ENCODE measurements around the gene PAK5. TPM values are rescaled to one million over a fixed set of nuclear protein-coding genes. Genes with fewer than 3 reads are reported as not detected.

Gene PAK5
- total and polyA plus RNA-seq, 4 donors, result 0.02 to 0.17 (median 0.04) TPM; not detected in 1

DNA sequence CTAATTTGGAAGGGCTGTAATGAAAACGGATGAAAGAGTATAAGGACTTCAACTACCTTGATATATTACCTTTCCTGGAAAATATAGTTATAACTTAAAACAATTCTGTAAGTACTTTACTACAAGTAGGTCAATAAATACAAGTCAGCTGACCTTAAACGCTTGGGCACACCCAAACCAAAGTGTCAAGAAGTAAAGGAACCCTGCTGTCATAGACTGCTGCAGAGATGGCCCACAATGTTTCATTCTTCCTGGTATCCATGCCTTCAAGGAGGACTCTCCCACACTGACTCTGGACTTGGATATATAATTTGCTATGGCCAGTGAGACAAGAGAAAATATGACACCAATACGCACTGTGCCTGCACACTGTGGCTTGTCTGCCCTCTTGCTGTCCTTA is 192.5 kb downstream of the PAK5 start:
- Histone ChIP-seq H3K4me3 (ENCODE audit: low read depth in 1 of 3, low read length in 3 of 3) (no peak overlapping the region), H3K4me1 (ENCODE audit: control insufficient read depth in 4 of 4, insufficient read depth in 4 of 4, low read length in 3 of 4) (no peaks in the 10 kb centered on the region), H3K9ac (ENCODE audit: low read depth in 1 of 2, low read length in 2 of 2) (no peak overlapping the region), H3K27ac (ENCODE audit: low read depth in 1 of 2, low read length in 2 of 2) (no peak overlapping the region), H3K36me3 (ENCODE audit: control insufficient read depth in 4 of 4, insufficient read depth in 3 of 4, low read depth in 1 of 4, low read length in 3 of 4) (no peaks in the 10 kb centered on the region), H3K9me3 (ENCODE audit: control insufficient read depth in 4 of 4, low read length in 3 of 4) (peaks cover 0 to 1% (median 0%) of the 10 kb centered on the region in 4 donors), H3K27me3 (ENCODE audit: control insufficient read depth in 4 of 4, insufficient read depth in 4 of 4, low read length in 3 of 4) (no peaks in the 10 kb centered on the region)
- no peak for DNase-seq (ENCODE audit: low spot score)
- WGBS, result 67% methylated on average over 3 of the region's 3 CpGs
- TF ChIP-seq RAD21 (IDR thresholded peaks at IDR 0.05) (no peak), TAF1 (conservative IDR thresholded peaks at IDR 0.05) (no peak), NR2F2 (IDR thresholded peaks at IDR 0.05) (no peak), FOXA2 (IDR thresholded peaks at IDR 0.05) (no peak), RXRA (IDR thresholded peaks at IDR 0.05) (no peak), SP1 (IDR thresholded peaks at IDR 0.05) (no peak), JUND (IDR thresholded peaks at IDR 0.05) (no peak), YY1 (IDR thresholded peaks at IDR 0.05) (no peak), HNF4G (IDR thresholded peaks at IDR 0.05) (no peak), HNF4A (conservative IDR thresholded peaks at IDR 0.05) (no peak), EGR1 (IDR thresholded peaks at IDR 0.05; ENCODE audit: low read depth in 2 of 2) (no peak)
- TF ChIP-seq, protein P1, sequence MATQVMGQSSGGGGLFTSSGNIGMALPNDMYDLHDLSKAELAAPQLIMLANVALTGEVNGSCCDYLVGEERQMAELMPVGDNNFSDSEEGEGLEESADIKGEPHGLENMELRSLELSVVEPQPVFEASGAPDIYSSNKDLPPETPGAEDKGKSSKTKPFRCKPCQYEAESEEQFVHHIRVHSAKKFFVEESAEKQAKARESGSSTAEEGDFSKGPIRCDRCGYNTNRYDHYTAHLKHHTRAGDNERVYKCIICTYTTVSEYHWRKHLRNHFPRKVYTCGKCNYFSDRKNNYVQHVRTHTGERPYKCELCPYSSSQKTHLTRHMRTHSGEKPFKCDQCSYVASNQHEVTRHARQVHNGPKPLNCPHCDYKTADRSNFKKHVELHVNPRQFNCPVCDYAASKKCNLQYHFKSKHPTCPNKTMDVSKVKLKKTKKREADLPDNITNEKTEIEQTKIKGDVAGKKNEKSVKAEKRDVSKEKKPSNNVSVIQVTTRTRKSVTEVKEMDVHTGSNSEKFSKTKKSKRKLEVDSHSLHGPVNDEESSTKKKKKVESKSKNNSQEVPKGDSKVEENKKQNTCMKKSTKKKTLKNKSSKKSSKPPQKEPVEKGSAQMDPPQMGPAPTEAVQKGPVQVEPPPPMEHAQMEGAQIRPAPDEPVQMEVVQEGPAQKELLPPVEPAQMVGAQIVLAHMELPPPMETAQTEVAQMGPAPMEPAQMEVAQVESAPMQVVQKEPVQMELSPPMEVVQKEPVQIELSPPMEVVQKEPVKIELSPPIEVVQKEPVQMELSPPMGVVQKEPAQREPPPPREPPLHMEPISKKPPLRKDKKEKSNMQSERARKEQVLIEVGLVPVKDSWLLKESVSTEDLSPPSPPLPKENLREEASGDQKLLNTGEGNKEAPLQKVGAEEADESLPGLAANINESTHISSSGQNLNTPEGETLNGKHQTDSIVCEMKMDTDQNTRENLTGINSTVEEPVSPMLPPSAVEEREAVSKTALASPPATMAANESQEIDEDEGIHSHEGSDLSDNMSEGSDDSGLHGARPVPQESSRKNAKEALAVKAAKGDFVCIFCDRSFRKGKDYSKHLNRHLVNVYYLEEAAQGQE (IDR thresholded peaks at IDR 0.05), result no peak
- TF ChIP-seq, protein P2, sequence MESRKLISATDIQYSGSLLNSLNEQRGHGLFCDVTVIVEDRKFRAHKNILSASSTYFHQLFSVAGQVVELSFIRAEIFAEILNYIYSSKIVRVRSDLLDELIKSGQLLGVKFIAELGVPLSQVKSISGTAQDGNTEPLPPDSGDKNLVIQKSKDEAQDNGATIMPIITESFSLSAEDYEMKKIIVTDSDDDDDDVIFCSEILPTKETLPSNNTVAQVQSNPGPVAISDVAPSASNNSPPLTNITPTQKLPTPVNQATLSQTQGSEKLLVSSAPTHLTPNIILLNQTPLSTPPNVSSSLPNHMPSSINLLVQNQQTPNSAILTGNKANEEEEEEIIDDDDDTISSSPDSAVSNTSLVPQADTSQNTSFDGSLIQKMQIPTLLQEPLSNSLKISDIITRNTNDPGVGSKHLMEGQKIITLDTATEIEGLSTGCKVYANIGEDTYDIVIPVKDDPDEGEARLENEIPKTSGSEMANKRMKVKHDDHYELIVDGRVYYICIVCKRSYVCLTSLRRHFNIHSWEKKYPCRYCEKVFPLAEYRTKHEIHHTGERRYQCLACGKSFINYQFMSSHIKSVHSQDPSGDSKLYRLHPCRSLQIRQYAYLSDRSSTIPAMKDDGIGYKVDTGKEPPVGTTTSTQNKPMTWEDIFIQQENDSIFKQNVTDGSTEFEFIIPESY (IDR thresholded peaks at IDR 0.05), result no peak
- TF ChIP-seq, protein P3, sequence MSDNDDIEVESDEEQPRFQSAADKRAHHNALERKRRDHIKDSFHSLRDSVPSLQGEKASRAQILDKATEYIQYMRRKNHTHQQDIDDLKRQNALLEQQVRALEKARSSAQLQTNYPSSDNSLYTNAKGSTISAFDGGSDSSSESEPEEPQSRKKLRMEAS (IDR thresholded peaks at IDR 0.05), result no peak
- TF ChIP-seq, protein P4, sequence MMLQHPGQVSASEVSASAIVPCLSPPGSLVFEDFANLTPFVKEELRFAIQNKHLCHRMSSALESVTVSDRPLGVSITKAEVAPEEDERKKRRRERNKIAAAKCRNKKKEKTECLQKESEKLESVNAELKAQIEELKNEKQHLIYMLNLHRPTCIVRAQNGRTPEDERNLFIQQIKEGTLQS (IDR thresholded peaks at IDR 0.05), result no peak

DNA sequence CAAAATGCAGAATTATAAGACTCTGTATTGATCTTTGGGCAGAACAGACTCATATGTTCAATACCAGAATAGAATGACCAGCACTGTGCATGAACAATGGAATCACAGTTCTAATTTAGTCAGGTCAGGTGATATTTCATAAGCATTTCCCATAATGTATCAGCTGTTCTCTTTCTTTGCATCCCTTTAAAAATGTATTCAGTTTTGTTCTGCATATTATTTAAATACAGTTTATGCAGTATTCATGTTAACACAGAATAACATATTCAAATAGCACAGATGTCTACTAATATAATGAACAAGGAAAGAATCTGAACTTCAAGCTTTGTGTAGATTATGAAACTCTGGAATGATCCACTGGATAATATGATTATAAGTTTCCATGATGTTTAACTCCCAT is 196.0 kb downstream of the PAK5 start:
- Histone ChIP-seq H3K27ac (ENCODE audit: low read depth in 1 of 2, low read length in 2 of 2) (no peak overlapping the region), H3K27me3 (ENCODE audit: control insufficient read depth in 4 of 4, insufficient read depth in 4 of 4, low read length in 3 of 4) (no peaks in the 10 kb centered on the region), H3K4me3 (ENCODE audit: low read depth in 1 of 3, low read length in 3 of 3) (no peak overlapping the region), H3K4me1 (ENCODE audit: control insufficient read depth in 4 of 4, insufficient read depth in 4 of 4, low read length in 3 of 4) (no peaks in the 10 kb centered on the region), H3K9ac (ENCODE audit: low read depth in 1 of 2, low read length in 2 of 2) (no peak overlapping the region), H3K9me3 (ENCODE audit: control insufficient read depth in 4 of 4, low read length in 3 of 4) (peaks cover 0 to 1% (median 0%) of the 10 kb centered on the region in 4 donors), H3K36me3 (ENCODE audit: control insufficient read depth in 4 of 4, insufficient read depth in 3 of 4, low read depth in 1 of 4, low read length in 3 of 4) (no peaks in the 10 kb centered on the region)
- DNase-seq (ENCODE audit: low spot score), result no peak
- TF ChIP-seq RXRA (IDR thresholded peaks at IDR 0.05), result no peak
- no peak for TF ChIP-seq GABPA (IDR thresholded peaks at IDR 0.05 in 1 of 2, conservative IDR thresholded peaks at IDR 0.05 in 1 of 2)
- TF ChIP-seq, protein P5, sequence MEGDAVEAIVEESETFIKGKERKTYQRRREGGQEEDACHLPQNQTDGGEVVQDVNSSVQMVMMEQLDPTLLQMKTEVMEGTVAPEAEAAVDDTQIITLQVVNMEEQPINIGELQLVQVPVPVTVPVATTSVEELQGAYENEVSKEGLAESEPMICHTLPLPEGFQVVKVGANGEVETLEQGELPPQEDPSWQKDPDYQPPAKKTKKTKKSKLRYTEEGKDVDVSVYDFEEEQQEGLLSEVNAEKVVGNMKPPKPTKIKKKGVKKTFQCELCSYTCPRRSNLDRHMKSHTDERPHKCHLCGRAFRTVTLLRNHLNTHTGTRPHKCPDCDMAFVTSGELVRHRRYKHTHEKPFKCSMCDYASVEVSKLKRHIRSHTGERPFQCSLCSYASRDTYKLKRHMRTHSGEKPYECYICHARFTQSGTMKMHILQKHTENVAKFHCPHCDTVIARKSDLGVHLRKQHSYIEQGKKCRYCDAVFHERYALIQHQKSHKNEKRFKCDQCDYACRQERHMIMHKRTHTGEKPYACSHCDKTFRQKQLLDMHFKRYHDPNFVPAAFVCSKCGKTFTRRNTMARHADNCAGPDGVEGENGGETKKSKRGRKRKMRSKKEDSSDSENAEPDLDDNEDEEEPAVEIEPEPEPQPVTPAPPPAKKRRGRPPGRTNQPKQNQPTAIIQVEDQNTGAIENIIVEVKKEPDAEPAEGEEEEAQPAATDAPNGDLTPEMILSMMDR (IDR thresholded peaks at IDR 0.05; ENCODE audit: low read depth, low read length, missing input control), result no peak
- TF ChIP-seq, protein P1 (IDR thresholded peaks at IDR 0.05), result no peak
- TF ChIP-seq, protein P3 (IDR thresholded peaks at IDR 0.05), result no peak
- TF ChIP-seq, protein P2 (IDR thresholded peaks at IDR 0.05), result no peak
- no peak for TF ChIP-seq SP1 (IDR thresholded peaks at IDR 0.05)
- no peak for TF ChIP-seq YY1 (IDR thresholded peaks at IDR 0.05)
- TF ChIP-seq JUND (IDR thresholded peaks at IDR 0.05), result no peak
